Stimulated activated CD4-positive, alpha-beta T cell treated with anti-CD3 and anti-CD28 coated beads, Interleukin-1b, Interleukin-23, amount 100 ng/mL, for 24 hours (primary cell): ENCODE data around the gene SLC51B.
A peak's percentile ranks its signal among the peaks of the same experiment; 100 is the strongest.
"Not testable (repeated sequence)": the region's sequence is repeated elsewhere in the genome, so short reads cannot be mapped to it uniquely, and the experiment has no call there.

ENCODE experiments used
- DNase-seq, 4 experiments: peaks; one replicate each; pipeline ENCODE4 v3.0.0-alpha.2; 2020; ENCODE audit warnings: low read depth in 4 of 4, low spot score in 1 of 4

Gene SLC51B

DNA sequence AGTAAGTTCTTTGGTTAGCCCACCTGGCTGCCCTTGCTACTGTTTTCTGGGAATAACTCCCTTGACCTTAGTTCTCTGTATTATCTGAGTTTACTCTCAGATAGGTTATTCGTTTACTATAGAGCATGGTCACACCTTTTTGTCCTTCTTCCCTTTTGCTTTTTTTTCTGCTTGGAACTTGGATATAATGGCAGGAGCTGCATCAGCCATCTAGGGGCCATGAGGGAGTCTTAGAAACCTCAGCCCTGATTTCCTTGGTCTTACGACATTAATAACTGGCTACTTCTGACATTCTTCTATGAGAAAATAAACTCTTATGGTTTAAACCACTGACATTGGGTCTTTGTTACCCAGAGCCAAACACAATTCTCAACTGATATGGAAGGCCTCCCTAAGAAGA lies 3.4 kb upstream of the SLC51B start:
- DNase-seq: no peak

DNA sequence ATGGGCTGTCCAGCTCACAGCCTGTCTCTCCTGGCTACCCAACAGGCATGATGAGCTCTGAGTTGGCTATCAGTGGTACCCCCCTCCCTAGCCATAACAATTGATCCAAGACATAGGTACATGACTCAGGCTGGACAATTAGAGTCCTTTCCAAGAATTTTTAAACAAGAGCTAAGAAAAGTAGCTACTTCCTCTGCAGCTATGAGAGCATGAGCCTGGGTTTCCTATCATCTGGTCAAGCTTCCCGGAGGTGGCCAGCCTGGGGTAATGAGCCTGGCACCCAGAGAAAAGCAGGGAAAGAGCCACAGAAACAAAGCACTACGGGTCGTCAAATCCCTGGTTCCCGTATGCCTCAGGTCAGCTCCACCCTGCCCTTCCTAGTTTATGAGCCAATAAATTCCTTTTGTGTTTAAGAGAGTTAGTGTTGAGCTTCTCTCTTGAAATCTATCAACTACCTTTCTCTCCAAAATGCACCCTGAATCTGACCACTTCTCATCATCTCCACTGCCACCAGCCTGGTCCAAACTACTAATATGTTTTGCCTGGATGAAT lies 2.3 kb upstream of the SLC51B start:
- no peak for DNase-seq

- DNase-seq: not testable (repeated sequence)
These were observed 969 bp upstream of the SLC51B start for GRCh38 chr15:65044218-65044617.

- DNase-seq: no peak
These were observed 3.1 kb downstream of the SLC51B start for GRCh38 chr15:65048241-65048640.

- peak; percentile 80 to 88 (median 84) for DNase-seq
These were observed 4.2 kb downstream of the SLC51B start for GRCh38 chr15:65049418-65049840.

- no peak for DNase-seq
These were observed 5.1 kb downstream of the SLC51B start for GRCh38 chr15:65050270-65050669.

- DNase-seq: no peak
These were observed 6.1 kb downstream of the SLC51B start for GRCh38 chr15:65051266-65051665.

DNA sequence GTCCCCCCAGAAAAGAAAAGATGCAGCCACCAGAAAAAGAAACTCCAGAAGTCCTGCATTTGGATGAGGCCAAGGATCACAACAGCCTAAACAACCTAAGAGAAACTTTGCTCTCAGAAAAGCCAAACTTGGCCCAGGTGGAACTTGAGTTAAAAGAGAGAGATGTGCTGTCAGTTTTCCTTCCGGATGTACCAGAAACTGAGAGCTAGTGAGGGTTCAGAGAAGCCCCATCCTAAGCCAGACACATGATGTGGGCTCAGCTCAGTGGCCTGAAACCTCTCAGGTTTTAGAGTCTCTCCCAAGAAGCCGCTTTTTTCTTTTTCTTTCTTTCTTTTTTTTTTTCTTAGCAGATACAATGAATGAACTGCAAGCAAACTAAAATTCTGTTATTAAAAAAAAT lies 7.8 kb downstream of the SLC51B start:
- no peak for DNase-seq

GRCh38 chr15:65054333-65055200 lies 9.4 kb downstream of the SLC51B start:
- peak in 3 of 4 experiments; percentile 21 to 23 (median 21) for DNase-seq

DNA sequence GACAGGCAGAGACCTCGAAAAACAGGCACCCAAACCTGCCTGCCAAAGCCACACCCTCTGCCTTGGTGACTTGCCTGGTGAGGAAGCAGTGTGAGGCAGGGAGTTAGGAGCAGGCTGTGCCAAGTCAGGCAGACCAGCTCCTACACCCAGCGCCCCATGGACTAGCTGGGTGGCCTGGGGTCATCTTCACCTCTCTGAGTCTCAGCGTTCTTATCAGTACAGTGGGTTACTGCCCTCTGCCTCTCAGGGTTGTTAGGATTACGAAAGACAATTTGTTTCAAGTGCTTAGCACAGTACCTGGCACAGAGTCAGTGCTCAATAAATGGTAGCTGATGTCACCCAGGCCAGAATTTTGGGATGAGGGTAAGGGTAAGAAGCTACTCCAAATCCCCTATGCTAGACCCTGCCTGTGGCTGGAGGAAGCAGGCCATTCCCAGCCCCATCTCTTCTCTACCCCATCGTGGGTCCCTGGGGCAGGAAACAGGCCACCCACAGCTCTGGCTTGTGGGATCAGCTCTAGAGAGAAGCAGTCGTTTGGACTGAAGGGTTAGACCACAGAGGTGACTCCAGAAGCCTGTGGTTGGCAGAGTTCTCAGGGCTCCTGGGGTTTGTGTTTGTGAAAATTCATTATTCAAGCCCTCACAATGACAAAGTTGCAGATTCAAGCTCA lies 10.1 kb downstream of the SLC51B start:
- no peak for DNase-seq

DNA sequence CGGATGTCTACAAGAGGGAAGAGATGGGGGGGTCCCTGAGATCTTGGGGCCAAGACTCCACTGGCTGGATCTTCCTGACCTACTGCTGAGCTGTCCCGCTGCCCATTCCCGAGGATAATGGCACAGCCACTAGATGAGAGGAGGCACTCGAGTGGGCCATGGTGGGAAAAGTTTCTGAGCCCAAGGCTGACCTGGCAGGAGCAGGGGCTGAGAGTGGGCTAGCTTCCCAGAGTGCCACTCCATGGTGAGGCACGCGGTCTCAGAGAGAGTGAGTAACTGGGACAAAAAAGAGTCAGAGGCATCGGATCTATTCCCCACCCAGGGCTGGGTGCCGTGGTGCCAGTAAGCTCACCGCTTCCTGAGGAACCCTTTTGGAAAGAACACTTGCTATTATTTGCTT lies 10.9 kb downstream of the SLC51B start:
- no peak for DNase-seq

DNA sequence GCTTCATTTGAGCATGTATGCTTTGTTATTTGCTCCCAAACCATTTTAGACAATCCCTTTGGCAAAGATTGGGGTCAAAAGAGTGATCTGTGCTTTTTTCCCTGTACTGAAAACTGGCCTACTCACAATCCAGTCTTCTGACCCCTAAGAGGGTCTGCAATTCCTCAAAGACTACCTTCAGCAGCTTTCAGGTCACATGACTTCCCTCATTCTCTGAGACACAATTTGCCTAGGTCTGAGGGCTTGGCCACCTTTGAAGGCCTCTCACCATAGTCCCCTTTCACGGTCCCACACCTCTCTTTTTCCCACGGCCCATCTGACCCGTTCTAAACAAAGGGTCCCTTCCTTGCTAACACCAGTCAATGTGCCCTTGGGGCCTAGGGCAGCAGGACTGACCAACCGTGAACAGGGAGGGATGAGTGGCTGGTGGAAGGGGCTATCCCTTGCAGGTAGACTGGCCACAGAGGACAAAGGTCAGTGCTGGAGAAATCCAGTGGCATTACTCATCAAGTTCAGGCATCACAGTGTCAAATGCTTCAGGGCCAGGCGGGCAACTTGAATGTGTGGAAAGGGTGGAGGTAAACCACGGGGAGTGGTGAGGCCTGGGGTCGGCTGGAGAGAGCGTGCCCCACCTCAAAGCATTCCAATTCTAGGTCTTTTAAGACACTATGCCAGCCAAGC lies 11.8 kb downstream of the SLC51B start:
- no peak for DNase-seq

DNA sequence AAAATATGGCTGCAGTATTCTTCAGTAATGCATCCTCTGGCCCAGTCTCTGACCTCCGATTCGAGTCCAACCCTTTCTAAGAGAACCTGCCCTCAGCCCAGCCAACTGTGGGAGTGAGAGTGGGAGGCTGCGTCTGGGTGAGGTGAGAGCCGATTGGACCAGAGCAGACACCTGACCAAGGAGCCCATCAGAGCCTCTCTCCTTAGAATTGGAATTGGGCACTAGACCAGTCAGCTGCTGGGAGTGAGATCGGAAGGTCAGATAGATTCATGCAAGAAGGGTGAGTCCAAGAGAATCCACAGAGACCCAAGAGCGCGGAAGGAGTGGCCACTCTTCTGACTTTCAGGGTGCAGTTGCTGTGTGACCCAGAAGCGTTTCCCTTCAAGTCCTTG lies 12.4 kb downstream of the SLC51B start:
- DNase-seq: no peak

DNA sequence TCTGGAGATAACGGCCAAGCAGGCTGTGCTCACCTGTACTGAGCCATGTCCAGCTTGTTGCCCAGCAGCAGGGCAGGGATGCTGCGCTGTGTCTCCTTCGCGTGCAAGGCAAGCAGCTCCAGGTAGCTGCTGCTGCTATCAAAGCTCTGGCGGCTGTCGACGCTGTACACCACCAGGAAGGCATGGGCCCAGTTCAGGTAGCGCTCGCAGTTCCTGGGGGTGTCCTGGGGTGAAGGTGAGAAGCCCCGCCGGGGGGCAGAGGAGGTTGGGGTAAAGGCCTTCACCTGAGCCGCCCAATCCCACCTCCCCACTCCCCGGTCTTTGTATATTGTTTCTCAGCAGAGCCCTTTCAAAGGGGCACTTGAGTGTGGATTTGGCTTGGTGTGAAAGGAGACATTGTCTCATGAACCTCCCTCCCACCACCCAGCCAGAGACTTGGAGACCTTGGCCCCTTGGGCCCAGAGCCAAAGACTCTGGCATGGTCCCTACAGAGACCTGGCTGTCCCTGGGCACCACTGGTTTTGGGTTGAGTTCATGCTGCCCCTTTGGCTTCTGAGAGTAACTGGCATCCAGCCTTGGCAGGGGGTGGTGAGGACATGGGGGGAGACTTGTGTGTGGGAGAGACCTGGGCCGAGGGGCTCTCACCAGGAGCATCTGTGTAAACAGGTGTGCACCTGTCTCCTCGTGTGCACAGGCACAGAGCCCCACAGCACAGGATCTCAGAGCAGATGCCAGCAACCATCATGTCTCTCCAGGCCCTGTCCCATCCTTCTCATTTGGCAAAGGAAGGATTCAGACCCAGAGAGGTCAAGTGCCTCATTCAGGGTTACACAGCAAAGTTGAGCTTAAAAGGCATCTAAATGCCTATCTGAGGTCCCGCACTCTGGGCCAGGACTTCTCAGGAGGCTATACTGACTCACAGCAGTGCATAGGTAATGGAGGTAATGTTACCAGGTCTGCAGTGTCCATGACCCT lies 13.5 kb downstream of the SLC51B start:
- no peak for DNase-seq

- no peak for DNase-seq
These were observed 14.2 kb downstream of the SLC51B start for GRCh38 chr15:65059369-65059750.

DNA sequence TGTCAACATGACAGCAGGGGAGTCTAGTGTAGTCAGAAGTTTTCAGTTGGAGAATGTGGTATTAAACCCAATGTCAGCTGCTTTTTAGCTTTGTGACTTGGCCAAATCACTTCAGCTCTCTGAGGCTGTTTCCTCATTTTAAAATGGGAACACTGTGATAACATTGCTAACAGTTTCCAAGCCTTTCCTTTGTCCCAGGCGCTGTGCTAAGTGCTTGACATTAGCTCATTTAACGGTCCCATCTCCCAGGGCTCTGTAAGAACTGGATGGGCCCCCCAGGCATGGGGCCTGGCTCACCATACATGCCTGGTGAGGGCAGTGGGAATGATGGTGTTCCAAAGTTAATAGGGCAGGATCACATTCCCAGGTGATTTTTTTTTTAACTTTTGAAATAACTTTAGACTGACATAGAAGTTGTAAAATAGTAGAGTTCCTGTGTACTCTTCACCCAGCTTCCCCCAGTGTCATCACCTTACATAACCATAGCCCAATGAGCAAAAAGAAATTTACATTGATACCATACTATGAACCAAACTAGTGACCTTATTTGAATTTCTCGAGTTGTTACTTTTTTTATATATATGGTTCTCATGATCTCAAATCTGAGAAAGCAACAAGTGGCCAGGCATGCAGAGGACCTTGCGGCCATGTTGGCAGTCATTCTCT lies 14.9 kb downstream of the SLC51B start:
- no peak for DNase-seq

DNA sequence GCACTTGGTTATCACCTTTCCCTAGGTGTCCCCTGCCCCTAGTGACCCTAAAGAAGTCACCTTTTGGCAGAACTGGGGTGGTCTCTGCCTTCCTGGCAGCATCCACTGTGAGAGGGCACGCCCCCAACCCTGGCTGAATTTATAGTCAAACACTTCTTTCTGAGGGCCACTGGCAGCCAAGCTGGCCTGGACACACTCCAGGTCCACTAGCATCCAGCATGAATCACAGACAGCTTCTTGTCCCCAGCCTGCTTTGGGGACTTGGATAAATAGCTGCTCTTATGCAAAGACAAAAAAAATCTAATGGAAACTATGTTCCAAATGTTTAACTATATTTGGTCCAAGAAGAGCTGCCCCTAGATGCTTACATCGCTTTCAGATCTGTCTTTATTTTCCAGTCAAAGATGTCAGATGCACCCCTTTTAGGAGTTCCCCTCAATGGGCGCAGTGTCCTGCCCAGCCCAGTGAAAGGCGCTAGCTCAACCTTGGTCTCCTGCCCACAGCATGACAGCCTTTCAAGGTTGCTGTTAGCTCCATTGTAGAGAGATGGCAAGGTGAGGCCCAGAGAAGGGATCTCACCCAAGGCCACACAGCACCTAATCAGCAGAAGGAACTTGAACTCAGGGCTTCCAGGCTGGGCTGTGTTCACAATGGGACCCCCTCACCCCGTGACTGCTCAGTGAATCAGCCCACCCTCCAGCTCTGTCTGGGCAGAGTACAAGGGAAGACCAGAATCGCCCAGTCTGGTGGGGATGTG lies 15.6 kb downstream of the SLC51B start:
- no peak for DNase-seq

- no peak for DNase-seq
These were observed 16.9 kb downstream of the SLC51B start for GRCh38 chr15:65062061-65062460.

GRCh38 chr15:65062726-65063125 lies 17.5 kb downstream of the SLC51B start:
- DNase-seq: no peak
